ENCODE measurements around the gene RPS24. TPM values are rescaled to one million over a fixed set of nuclear protein-coding genes. Genes with fewer than 3 reads are reported as not detected.
"Not testable (repeated sequence)": the region's sequence is repeated elsewhere in the genome, so short reads cannot be mapped to it uniquely, and the experiment has no call there.

The RPS24 gene
- total RNA-seq, 2 donors from 2014 or later: 1,060 to 1,748 TPM

- Histone ChIP-seq H3K27ac (no peak overlapping the region), H3K27me3 (no peaks in the 10 kb centered on the region), H3K4me1 (no peaks in the 10 kb centered on the region), H3K36me3 (no peaks in the 10 kb centered on the region), H3K4me3 (no peak overlapping the region), H3K9me3 (no peaks in the 10 kb centered on the region)
- no peak for TF ChIP-seq CTCF (IDR thresholded peaks at IDR 0.05)
- DNase-seq (ENCODE audit: low spot score): no peak
Measured at GRCh38 chr10:78059906-78060702, 26.4 kb downstream of the RPS24 start.

GRCh38 chr10:78062296-78062695, 28.6 kb downstream of the RPS24 start:
- Histone ChIP-seq H3K36me3 (no peaks in the 10 kb centered on the region), H3K27ac (no peak overlapping the region), H3K4me3 (no peak overlapping the region), H3K27me3 (no peaks in the 10 kb centered on the region), H3K4me1 (no peaks in the 10 kb centered on the region), H3K9me3 (no peaks in the 10 kb centered on the region)
- no peak for DNase-seq (ENCODE audit: low spot score)
- no peak for TF ChIP-seq CTCF (IDR thresholded peaks at IDR 0.05)

- no peaks in the 10 kb centered on the region for H3K9me3 ChIP-seq
- H3K27me3 ChIP-seq: no peaks in the 10 kb centered on the region
- no peak for DNase-seq (ENCODE audit: low spot score)
- no peak for TF ChIP-seq CTCF (IDR thresholded peaks at IDR 0.05)
- no peaks in the 10 kb centered on the region for H3K4me1 ChIP-seq
- H3K4me3 ChIP-seq: no peak overlapping the region
- no peaks in the 10 kb centered on the region for H3K36me3 ChIP-seq
- H3K27ac ChIP-seq: no peak overlapping the region
Measured at GRCh38 chr10:78063236-78063635, 29.6 kb downstream of the RPS24 start.

GRCh38 chr10:78064919-78065318, 31.3 kb downstream of the RPS24 start:
- H3K27ac ChIP-seq; H3K36me3 ChIP-seq; H3K4me3 ChIP-seq; H3K4me1 ChIP-seq; H3K27me3 ChIP-seq; DNase-seq (ENCODE audit: low spot score); H3K9me3 ChIP-seq: not testable (repeated sequence)

GRCh38 chr10:78065611-78066010, 31.9 kb downstream of the RPS24 start:
- H3K36me3 ChIP-seq: no peaks in the 10 kb centered on the region

GRCh38 chr10:78066012-78066411, 32.3 kb downstream of the RPS24 start:
- Histone ChIP-seq H3K4me3 (no peak overlapping the region), H3K27ac (no peak overlapping the region), H3K4me1 (no peaks in the 10 kb centered on the region), H3K9me3 (no peaks in the 10 kb centered on the region), H3K27me3 (no peaks in the 10 kb centered on the region), H3K36me3 (no peaks in the 10 kb centered on the region)
- no peak for DNase-seq (ENCODE audit: low spot score)
- TF ChIP-seq CTCF (IDR thresholded peaks at IDR 0.05): no peak

More at GRCh38 chr10:78065611-78066010, 31.9 kb downstream of the RPS24 start:
- Histone ChIP-seq H3K4me1 (no peaks in the 10 kb centered on the region), H3K9me3 (no peaks in the 10 kb centered on the region), H3K27me3 (no peaks in the 10 kb centered on the region), H3K27ac (no peak overlapping the region), H3K4me3 (no peak overlapping the region)
- no peak for TF ChIP-seq CTCF (IDR thresholded peaks at IDR 0.05)
- no peak for DNase-seq (ENCODE audit: low spot score)

Data from right atrium auricular region (tissue), 2 donors.